IPS DF 4.7 (cell line): ENCODE results near the gene FGD2.
"Not testable (repeated sequence)": the region's sequence is repeated elsewhere in the genome, so short reads cannot be mapped to it uniquely, and the experiment has no call there.

Source experiments
- DNase-seq: peaks from one replicate; pipeline ENCODE4 v3.0.0-alpha.2; 2013; ENCODE audit warnings: low spot score; ENCODE audit errors: extremely low read depth

Gene FGD2

GRCh38 chr6:37057678-37058077 lies 52.2 kb downstream of the FGD2 start:
- DNase-seq = no peak

GRCh38 chr6:37058084-37058586 lies 52.7 kb downstream of the FGD2 start:
- no peak for DNase-seq

DNA sequence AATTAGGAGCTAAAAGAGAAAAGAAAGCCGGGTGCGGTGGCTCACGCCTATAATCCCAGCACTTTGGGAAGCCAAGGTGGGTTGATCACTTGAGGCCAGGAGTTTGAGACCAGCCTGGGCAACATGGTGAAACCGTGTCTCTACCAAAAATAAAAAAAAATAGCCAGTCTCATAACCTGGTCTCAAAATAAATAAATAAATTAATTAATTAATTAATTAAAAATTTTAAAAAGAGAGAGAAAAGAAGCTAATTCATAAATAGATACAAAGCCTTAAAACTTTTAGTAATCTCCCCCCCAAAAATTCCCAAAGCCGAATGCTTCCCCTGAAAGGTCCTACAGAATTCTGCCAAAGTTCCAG lies 53.5 kb downstream of the FGD2 start:
- not testable (repeated sequence) for DNase-seq

DNA sequence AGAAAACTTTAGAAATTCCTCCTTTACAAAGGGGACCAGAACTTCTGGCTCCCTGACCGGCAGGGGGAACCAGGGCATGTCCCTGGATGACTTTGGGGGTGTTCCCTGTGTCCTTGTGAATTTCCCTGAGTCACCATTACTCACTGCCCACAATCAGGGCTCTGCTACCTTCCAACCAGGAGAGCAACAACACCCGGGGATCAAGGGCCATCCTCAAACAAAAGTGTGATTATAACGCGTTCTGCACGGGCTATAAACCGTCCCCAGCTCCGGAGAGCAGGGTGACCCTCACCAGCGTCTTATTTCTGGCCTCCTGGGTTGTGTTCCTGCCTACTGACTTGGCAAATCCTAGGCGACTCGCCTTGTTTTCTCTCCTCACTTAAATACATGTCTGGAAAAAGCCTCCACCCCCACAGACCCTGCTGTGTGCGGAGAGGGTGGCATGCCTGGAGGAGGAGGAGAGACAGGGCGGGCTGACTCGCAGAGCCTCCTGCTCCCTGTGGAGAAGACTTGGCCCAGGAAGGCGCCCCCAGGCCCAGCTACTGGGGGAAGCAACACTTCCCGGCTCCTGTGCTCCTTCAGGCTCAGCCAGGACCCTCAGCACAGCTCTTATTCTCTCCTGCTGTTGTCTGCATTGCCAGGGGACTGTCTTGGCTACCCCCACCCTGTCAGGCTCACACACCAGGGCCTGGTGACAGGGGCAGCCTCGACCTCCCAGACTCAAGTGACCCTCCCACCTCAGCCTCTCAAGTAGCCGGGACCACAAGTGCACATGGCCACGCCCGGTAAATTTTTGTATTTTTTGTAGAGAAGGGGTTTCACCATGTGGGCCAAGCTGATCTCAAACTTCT lies 54.1 kb downstream of the FGD2 start:
- no peak for DNase-seq

GRCh38 chr6:37060195-37060559 lies 54.7 kb downstream of the FGD2 start:
- DNase-seq = no peak

GRCh38 chr6:37061157-37061804 lies 55.8 kb downstream of the FGD2 start:
- no peak for DNase-seq

- DNase-seq = no peak
These were observed 57.0 kb downstream of the FGD2 start for GRCh38 chr6:37062424-37062823.

- no peak for DNase-seq
These were observed 63.2 kb downstream of the FGD2 start for GRCh38 chr6:37068356-37069270.

DNA sequence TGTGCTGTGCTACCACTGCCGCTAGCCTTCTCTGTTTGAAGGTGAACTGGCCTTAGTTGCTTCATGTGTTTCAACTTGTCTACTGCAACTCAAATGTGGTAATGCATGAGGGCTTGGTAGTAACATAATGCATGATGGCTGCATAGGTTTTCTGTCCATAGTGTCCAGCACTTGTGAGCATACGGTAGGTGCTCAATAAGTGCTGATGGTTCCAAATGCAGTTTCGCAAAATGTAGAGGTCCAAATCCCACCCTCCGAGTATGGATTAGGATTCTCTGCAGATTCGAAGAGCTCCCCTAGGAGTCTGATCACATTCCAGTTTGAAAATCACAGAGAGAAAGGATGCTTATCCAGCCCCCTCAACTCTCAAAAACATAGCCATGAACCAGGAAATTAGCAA lies 64.2 kb downstream of the FGD2 start:
- no peak for DNase-seq

DNA sequence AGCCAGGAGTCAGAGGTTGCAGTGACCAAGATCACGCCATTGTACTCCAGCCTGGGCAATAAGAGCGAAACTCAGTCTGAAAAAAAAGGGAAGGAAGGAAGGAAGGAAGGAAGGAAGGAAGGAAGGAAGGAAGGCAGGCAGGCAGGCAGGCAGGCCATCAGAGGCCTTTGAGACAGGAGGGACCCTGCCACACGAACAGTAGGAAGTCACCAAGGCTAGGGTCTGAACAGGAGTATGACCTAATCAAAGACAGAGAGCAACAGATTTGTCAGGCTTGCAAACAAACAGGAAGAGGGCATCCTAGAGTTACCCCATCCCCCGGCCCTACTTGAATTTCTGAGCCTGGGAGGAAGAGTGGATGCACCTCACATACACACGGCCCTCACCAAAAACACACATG lies 67.1 kb downstream of the FGD2 start:
- DNase-seq = no peak

- no peak for DNase-seq
These were observed 68.8 kb downstream of the FGD2 start for GRCh38 chr6:37074053-37074827.

- no peak for DNase-seq
These were observed 71.9 kb downstream of the FGD2 start for GRCh38 chr6:37077191-37077904.

DNA sequence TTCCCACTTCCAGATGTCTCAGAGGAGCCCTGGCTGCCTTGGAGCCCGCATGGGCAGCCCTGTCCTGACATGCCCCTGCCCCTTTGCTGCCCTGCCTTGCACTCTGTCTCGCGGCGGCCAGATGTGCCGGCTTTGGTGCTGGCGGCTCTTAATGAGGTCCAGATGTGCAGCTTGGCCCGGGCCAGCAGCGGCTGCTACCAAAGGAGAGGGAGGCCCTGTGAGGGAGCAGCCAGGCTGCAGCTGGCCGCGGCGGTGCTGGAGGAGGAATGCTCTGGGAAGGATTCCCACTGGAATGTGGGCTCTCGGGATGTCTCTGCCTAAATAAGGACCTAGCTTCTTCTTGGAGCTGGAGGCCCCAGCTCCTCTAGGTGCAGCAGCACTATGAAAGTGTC lies 72.4 kb downstream of the FGD2 start:
- DNase-seq = no peak
